Colonic mucosa (tissue), 4 donors: ENCODE measurements around the gene ANKRD6. TPM values are rescaled to one million over a fixed set of nuclear protein-coding genes. Genes with fewer than 3 reads are reported as not detected.

Experiments
- DNase-seq: peaks from one replicate; pipeline ENCODE4 v3.0.0-alpha.2; 2020
- H3K27ac ChIP-seq: fragments of 200-600 bp; one replicate; pipeline ENCODE4 v1.8.0; 2021
- H3K27me3 ChIP-seq: fragments of 200-600 bp; one replicate; pipeline ENCODE4 v1.8.0; 2021
- H3K36me3 ChIP-seq: fragments of 200-600 bp; one replicate; pipeline ENCODE4 v1.8.0; 2021
- H3K4me1 ChIP-seq: fragments of 200-600 bp; one replicate; pipeline ENCODE4 v1.8.0; 2021; ENCODE audit warnings: mild to moderate bottlenecking
- H3K4me3 ChIP-seq: fragments of 200-600 bp; one replicate; pipeline ENCODE4 v1.8.0; 2021
- H3K9ac ChIP-seq, 2 donors: one replicate each; pipeline ENCODE4 v1.7.0; 2013; ENCODE audit warnings: control low read depth in 2 of 2, low read depth in 2 of 2, low read length in 2 of 2
- H3K9me3 ChIP-seq: fragments of 200-600 bp; one replicate; pipeline ENCODE4 v1.8.0; 2021
- CTCF ChIP-seq: fragments of 200-600 bp; IDR thresholded peaks from one replicate; pipeline ENCODE4 v1.8.0; 2022; ENCODE audit warnings: antibody characterized with exemption, mild to moderate bottlenecking
- intact Hi-C: fragments of 100-400 bp; cut with DNase I; formaldehyde crosslinking; loops from one replicate; pipeline ENCODE4 v1.14.1; 2022
- total RNA-seq, 2 donors: library from RNA; stranded (reverse); fragmentation: NEBNext Ultra II Directional in 1 of 2; extraction: Animal tissue kit (Norgen Biotek cat#: 25700) in 1 of 2; gene quantifications; one replicate each; pipeline ENCODE4 v1.2.1, GENCODE V29; 2021
- donor health status: healthy.
- donor health status: DM: no; HTN: no; CAD: no.
- donor health status: DM: no; HTN: no; CAD: no.

Gene ANKRD6
- total RNA-seq, 2 donors from 2014 or later = 1.6 to 3.1 TPM

- H3K36me3 ChIP-seq = no peaks in the 10 kb centered on the region
- H3K9me3 ChIP-seq = no peaks in the 10 kb centered on the region
- no peak overlapping the region for H3K4me3 ChIP-seq
- H3K4me1 ChIP-seq = no peaks in the 10 kb centered on the region
- H3K9ac ChIP-seq = no peak overlapping the region
- TF ChIP-seq CTCF = no peak
- no peaks in the 10 kb centered on the region for H3K27me3 ChIP-seq
- DNase-seq = no peak
- intact Hi-C loops = no loop called here
- no peak overlapping the region for H3K27ac ChIP-seq
These were observed 56.1 kb downstream of the ANKRD6 start for GRCh38 chr6:89489078-89489477.

- Histone ChIP-seq H3K9ac (no peak overlapping the region), H3K9me3 (no peaks in the 10 kb centered on the region), H3K27me3 (no peaks in the 10 kb centered on the region), H3K4me3 (no peak overlapping the region), H3K4me1 (no peaks in the 10 kb centered on the region), H3K27ac (no peak overlapping the region), H3K36me3 (no peaks in the 10 kb centered on the region)
- TF ChIP-seq CTCF = no peak
- no peak for DNase-seq
- intact Hi-C loops = no loop called here
These were observed 59.2 kb downstream of the ANKRD6 start for GRCh38 chr6:89492025-89492640.

GRCh38 chr6:89494131-89494793 lies 61.3 kb downstream of the ANKRD6 start:
- Histone ChIP-seq H3K27me3 (no peaks in the 10 kb centered on the region), H3K9me3 (no peaks in the 10 kb centered on the region), H3K4me3 (no peak overlapping the region), H3K27ac (no peak overlapping the region), H3K36me3 (no peaks in the 10 kb centered on the region), H3K4me1 (no peaks in the 10 kb centered on the region), H3K9ac (no peak overlapping the region)
- no peak for DNase-seq
- intact Hi-C loops = no loop called here
- no peak for TF ChIP-seq CTCF

- H3K27me3 ChIP-seq = no peaks in the 10 kb centered on the region
- no peak overlapping the region for H3K4me3 ChIP-seq
- no peak for DNase-seq
- no peak for TF ChIP-seq CTCF
- H3K27ac ChIP-seq = no peak overlapping the region
- H3K9me3 ChIP-seq = no peaks in the 10 kb centered on the region
- no peaks in the 10 kb centered on the region for H3K36me3 ChIP-seq
- H3K9ac ChIP-seq = no peak overlapping the region
- H3K4me1 ChIP-seq = no peaks in the 10 kb centered on the region
- intact Hi-C loops = no loop called here
These were observed 63.1 kb downstream of the ANKRD6 start for GRCh38 chr6:89495961-89496535.

- H3K9me3 ChIP-seq = no peaks in the 10 kb centered on the region
- intact Hi-C loops = no loop called here
- no peak for TF ChIP-seq CTCF
These were observed 67.7 kb downstream of the ANKRD6 start for GRCh38 chr6:89500611-89501010.

More at GRCh38 chr6:89500611-89501010, 67.7 kb downstream of the ANKRD6 start:
- Histone ChIP-seq H3K4me1 (no peaks in the 10 kb centered on the region), H3K9ac (no peak overlapping the region), H3K4me3 (no peak overlapping the region), H3K27me3 (no peaks in the 10 kb centered on the region), H3K27ac (no peak overlapping the region), H3K36me3 (no peaks in the 10 kb centered on the region)
- DNase-seq = no peak
